ENCODE measurements around the gene PDE4A. TPM values are rescaled to one million over a fixed set of nuclear protein-coding genes. Genes with fewer than 3 reads are reported as not detected.
"Not testable (repeated sequence)": the region's sequence is repeated elsewhere in the genome, so short reads cannot be mapped to it uniquely, and the experiment has no call there.

Gene PDE4A
- total RNA-seq, 4 donors from 2014 or later = 6.4 to 10.1 (median 8.4) TPM

GRCh38 chr19:10452726-10453618 is 32.6 kb downstream of the PDE4A start:
- ATAC-seq (no peak), DNase-seq (no peak)
- no peak overlapping the region for H3K27ac ChIP-seq
- H3K9me3 ChIP-seq = no peaks in the 10 kb centered on the region
- intact Hi-C loops (cut with DNase I; ENCODE audit: low total_unique reads) (no loop called here), in situ Hi-C loops (cut with MboI; ENCODE audit: low sequenced_read_pairs in 4 of 4) (no loop called here)
- no peaks in the 10 kb centered on the region for H3K27me3 ChIP-seq
- H3K36me3 ChIP-seq = peaks cover 0 to 17% of the 10 kb centered on the region in 2 donors
- H3K4me1 ChIP-seq = no peaks in the 10 kb centered on the region
- H3K4me3 ChIP-seq = no peak overlapping the region
- TF ChIP-seq POLR2A (IDR thresholded peaks at IDR 0.05) (no peak), CTCF (IDR thresholded peaks at IDR 0.05 in 4 of 5, conservative IDR thresholded peaks at IDR 0.05 in 1 of 5) (no peak)

GRCh38 chr19:10453852-10454251 is 33.5 kb downstream of the PDE4A start:
- in situ Hi-C loops (cut with MboI; ENCODE audit: low sequenced_read_pairs in 4 of 4) (no loop called here), intact Hi-C loops (cut with DNase I; ENCODE audit: low total_unique reads) (no loop called here)
- Histone ChIP-seq H3K4me1 (no peaks in the 10 kb centered on the region), H3K4me3 (no peak overlapping the region), H3K27me3 (no peaks in the 10 kb centered on the region), H3K9me3 (no peaks in the 10 kb centered on the region), H3K36me3 (peaks cover 0 to 12% of the 10 kb centered on the region in 2 donors), H3K27ac (no peak overlapping the region)
- no peak for ATAC-seq
- TF ChIP-seq POLR2A (IDR thresholded peaks at IDR 0.05) (no peak), CTCF (IDR thresholded peaks at IDR 0.05 in 4 of 5, conservative IDR thresholded peaks at IDR 0.05 in 1 of 5) (no peak)
- DNase-seq = no peak

GRCh38 chr19:10454267-10454666 is 33.9 kb downstream of the PDE4A start:
- TF ChIP-seq POLR2A (IDR thresholded peaks at IDR 0.05) (no peak), CTCF (IDR thresholded peaks at IDR 0.05 in 4 of 5, conservative IDR thresholded peaks at IDR 0.05 in 1 of 5) (no peak)
- Histone ChIP-seq H3K27me3 (no peaks in the 10 kb centered on the region), H3K36me3 (peaks cover 0 to 8% of the 10 kb centered on the region in 2 donors), H3K4me1 (no peaks in the 10 kb centered on the region), H3K9me3 (no peaks in the 10 kb centered on the region), H3K27ac (no peak overlapping the region), H3K4me3 (no peak overlapping the region)
- ATAC-seq = no peak
- DNase-seq = no peak
- intact Hi-C loops (cut with DNase I; ENCODE audit: low total_unique reads) (no loop called here), in situ Hi-C loops (cut with MboI; ENCODE audit: low sequenced_read_pairs in 4 of 4) (no loop called here)

- H3K27me3 ChIP-seq; H3K4me3 ChIP-seq; intact Hi-C loops (cut with DNase I; ENCODE audit: low total_unique reads); H3K4me1 ChIP-seq; ATAC-seq; H3K27ac ChIP-seq; DNase-seq; in situ Hi-C loops (cut with MboI; ENCODE audit: low sequenced_read_pairs in 4 of 4); H3K36me3 ChIP-seq; H3K9me3 ChIP-seq: not testable (repeated sequence)
Observed at GRCh38 chr19:10458733-10459132, 38.4 kb downstream of the PDE4A start.

GRCh38 chr19:10460714-10461046 is 40.3 kb downstream of the PDE4A start:
- DNase-seq (no peak), ATAC-seq (no peak)
- Histone ChIP-seq H3K27me3 (no peaks in the 10 kb centered on the region), H3K9me3 (no peaks in the 10 kb centered on the region), H3K4me3 (no peak overlapping the region), H3K36me3 (peaks cover 0 to 11% of the 10 kb centered on the region in 2 donors), H3K27ac (peak overlapping the region; percentile 22 to 75 (median 52)), H3K4me1 (peaks cover 4 to 6% of the 10 kb centered on the region in 2 donors)
- intact Hi-C loops (cut with DNase I; ENCODE audit: low total_unique reads) (no loop called here), in situ Hi-C loops (cut with MboI; ENCODE audit: low sequenced_read_pairs in 4 of 4) (no loop called here)
- no peak for TF ChIP-seq POLR2A (IDR thresholded peaks at IDR 0.05)
- no peak for TF ChIP-seq CTCF (IDR thresholded peaks at IDR 0.05 in 4 of 5, conservative IDR thresholded peaks at IDR 0.05 in 1 of 5)

All from gastrocnemius medialis (tissue), 4 donors.